ENCODE results near the gene CHTF8.

DNA sequence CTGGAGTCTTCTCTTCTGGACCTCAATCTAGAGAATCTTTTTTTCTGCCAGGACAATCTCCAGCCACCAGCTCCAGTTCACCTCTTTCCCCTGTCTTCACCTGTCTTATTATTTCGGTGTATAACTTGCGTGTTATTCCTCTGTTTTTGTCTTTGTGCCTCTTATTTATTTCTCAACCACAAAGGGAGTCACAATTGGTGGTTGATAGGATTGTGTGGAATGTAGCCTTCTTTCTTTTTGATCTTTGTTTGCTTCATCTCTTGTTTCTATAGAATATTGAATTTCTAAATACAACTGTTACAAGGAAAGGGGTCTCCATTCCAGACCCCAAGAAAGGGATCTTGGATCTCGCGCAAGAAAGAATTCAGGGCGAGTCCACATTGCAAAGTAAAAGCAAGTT lies 62.9 kb downstream of the CHTF8 start:
- TF ChIP-seq, protein P1, sequence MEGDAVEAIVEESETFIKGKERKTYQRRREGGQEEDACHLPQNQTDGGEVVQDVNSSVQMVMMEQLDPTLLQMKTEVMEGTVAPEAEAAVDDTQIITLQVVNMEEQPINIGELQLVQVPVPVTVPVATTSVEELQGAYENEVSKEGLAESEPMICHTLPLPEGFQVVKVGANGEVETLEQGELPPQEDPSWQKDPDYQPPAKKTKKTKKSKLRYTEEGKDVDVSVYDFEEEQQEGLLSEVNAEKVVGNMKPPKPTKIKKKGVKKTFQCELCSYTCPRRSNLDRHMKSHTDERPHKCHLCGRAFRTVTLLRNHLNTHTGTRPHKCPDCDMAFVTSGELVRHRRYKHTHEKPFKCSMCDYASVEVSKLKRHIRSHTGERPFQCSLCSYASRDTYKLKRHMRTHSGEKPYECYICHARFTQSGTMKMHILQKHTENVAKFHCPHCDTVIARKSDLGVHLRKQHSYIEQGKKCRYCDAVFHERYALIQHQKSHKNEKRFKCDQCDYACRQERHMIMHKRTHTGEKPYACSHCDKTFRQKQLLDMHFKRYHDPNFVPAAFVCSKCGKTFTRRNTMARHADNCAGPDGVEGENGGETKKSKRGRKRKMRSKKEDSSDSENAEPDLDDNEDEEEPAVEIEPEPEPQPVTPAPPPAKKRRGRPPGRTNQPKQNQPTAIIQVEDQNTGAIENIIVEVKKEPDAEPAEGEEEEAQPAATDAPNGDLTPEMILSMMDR (conservative IDR thresholded peaks at IDR 0.05), result no peak
- no peak for TF ChIP-seq ZFX (IDR thresholded peaks at IDR 0.05)

Data from C4-2B (cell line).